ENCODE data around the gene TBX18.

DNA sequence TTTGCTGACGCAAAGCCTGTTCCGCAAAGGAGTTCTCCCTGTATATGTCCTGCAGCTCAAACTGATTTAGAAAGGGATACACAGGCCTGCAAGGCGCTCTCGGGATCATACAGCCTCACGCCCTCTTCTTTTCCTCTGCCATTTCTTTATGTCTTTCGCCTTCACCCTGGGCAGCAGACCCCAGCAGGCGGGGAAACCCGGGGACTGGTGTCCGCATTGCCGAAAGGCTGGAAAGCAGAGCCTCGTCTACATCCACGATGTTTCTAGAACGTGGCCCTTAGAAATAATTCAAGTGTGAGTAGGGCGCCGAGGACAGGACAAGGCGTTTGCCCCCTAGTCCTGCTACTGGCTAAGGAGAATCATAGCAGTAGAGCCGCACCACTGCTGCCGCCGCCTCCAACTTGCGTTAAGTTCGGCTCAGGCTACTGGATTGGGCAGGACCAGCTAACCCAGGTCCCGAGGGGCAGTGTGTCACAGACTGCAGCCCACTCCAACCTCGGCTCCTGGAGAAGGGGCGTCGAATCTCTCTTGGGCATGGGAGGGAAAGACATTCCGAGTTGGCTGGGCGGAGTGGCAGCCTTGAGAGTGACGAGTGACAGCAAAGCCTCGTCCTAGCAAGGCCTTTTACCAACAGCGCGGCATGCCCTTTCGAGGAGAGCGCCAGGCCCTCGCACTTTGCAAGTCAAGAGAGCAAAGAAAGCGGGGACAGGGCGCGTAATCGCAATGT, 2.6 kb upstream of the TBX18 start:
- TF ChIP-seq, protein P1, sequence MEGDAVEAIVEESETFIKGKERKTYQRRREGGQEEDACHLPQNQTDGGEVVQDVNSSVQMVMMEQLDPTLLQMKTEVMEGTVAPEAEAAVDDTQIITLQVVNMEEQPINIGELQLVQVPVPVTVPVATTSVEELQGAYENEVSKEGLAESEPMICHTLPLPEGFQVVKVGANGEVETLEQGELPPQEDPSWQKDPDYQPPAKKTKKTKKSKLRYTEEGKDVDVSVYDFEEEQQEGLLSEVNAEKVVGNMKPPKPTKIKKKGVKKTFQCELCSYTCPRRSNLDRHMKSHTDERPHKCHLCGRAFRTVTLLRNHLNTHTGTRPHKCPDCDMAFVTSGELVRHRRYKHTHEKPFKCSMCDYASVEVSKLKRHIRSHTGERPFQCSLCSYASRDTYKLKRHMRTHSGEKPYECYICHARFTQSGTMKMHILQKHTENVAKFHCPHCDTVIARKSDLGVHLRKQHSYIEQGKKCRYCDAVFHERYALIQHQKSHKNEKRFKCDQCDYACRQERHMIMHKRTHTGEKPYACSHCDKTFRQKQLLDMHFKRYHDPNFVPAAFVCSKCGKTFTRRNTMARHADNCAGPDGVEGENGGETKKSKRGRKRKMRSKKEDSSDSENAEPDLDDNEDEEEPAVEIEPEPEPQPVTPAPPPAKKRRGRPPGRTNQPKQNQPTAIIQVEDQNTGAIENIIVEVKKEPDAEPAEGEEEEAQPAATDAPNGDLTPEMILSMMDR (IDR thresholded peaks at IDR 0.05) = no peak
- TF ChIP-seq POLR2A (IDR thresholded peaks at IDR 0.05) = no peak

Data from adrenal gland (tissue), 5 donors.